Thoracic aorta (tissue), 2 donors: Measurements from ENCODE around the gene EPM2AIP1. TPM values are rescaled to one million over a fixed set of nuclear protein-coding genes. Genes with fewer than 3 reads are reported as not detected.
"Not testable (repeated sequence)": the region's sequence is repeated elsewhere in the genome, so short reads cannot be mapped to it uniquely, and the experiment has no call there.

ENCODE experiments used
- ATAC-seq: fragments of 150-250 bp; one replicate; pipeline ENCODE4 v1.8.0; 2017; ENCODE audit warnings: low read depth; ENCODE audit not compliant: insufficient number of reproducible peaks, low FRiP score
- DNase-seq: peaks from one replicate; pipeline ENCODE4 v3.0.0-alpha.2; 2020; ENCODE audit warnings: low spot score
- H3K27ac ChIP-seq, 2 donors: fragments of 200-600 bp; sonication (generic); 1 replicate in 1 of 2; 2 replicates in 1 of 2; pipeline ENCODE4 v1.5.1; 2016; ENCODE audit warnings: mild to moderate bottlenecking in 2 of 2, moderate library complexity in 2 of 2
- H3K27me3 ChIP-seq: fragments of 200-600 bp; sonication (generic); replicated peaks from 2 replicates; pipeline ENCODE4 v1.6.0; 2016; ENCODE audit warnings: mild to moderate bottlenecking; ENCODE audit not compliant: insufficient read depth
- H3K36me3 ChIP-seq: fragments of 200-600 bp; sonication (generic); one replicate; pipeline ENCODE4 v1.5.1; 2016
- H3K4me1 ChIP-seq, 2 donors: fragments of 200-600 bp; sonication (generic); 1 replicate in 1 of 2; 2 replicates in 1 of 2; pipeline versions ENCODE4 v1.5.1 to v1.6.0; 2016; ENCODE audit warnings: low read depth in 2 of 2, mild to moderate bottlenecking in 1 of 2; ENCODE audit not compliant: control insufficient read depth in 1 of 2
- H3K4me3 ChIP-seq: fragments of 200-600 bp; sonication (generic); 2 replicates; pipeline ENCODE4 v1.5.1; 2016; ENCODE audit warnings: mild to moderate bottlenecking
- H3K9me3 ChIP-seq: fragments of 200-600 bp; sonication (generic); 2 replicates; pipeline ENCODE4 v1.5.1; 2016
- total RNA-seq, 2 donors: library from RNA; depleted of rRNA; stranded (reverse); fragments of >200 nt; gene quantifications; one replicate each; pipeline versions ENCODE4 v1.1.0 to v1.2.3, GENCODE V29; 2016
- TF ChIP-seq, protein P1 (sequence below): fragments of 200-600 bp; sonication (generic); IDR thresholded peaks from one replicate; pipeline ENCODE4 v1.5.1; 2019; ENCODE audit warnings: antibody characterized with exemption

EPM2AIP1 gene
- 10 to 100 TPM; 11.2 to 32.6 TPM for total RNA-seq

DNA sequence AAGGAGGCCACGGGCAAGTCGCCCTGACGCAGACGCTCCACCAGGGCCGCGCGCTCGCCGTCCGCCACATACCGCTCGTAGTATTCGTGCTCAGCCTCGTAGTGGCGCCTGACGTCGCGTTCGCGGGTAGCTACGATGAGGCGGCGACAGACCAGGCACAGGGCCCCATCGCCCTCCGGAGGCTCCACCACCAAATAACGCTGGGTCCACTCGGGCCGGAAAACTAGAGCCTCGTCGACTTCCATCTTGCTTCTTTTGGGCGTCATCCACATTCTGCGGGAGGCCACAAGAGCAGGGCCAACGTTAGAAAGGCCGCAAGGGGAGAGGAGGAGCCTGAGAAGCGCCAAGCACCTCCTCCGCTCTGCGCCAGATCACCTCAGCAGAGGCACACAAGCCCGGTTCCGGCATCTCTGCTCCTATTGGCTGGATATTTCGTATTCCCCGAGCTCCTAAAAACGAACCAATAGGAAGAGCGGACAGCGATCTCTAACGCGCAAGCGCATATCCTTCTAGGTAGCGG, at the start of gene EPM2AIP1:
Gene EPM2AIP1 (minus strand): TSS at position 326 of the 520 bp plus-strand sequence. CDS start 54 bp downstream, at position 272.
- peak; percentile 27 for ATAC-seq
- Histone ChIP-seq H3K27ac (peak within 1 kb of the TSS; percentile 98), H3K4me3 (peak within 1 kb of the TSS; percentile 90), H3K9me3 (no peaks in the 10 kb centered on the region), H3K27me3 (no peaks in the 10 kb centered on the region), H3K36me3 (peaks cover 4% of the 10 kb centered on the region), H3K4me1 (peaks cover 34 to 59% of the 10 kb centered on the region in 2 donors)
- TF ChIP-seq, protein P1, sequence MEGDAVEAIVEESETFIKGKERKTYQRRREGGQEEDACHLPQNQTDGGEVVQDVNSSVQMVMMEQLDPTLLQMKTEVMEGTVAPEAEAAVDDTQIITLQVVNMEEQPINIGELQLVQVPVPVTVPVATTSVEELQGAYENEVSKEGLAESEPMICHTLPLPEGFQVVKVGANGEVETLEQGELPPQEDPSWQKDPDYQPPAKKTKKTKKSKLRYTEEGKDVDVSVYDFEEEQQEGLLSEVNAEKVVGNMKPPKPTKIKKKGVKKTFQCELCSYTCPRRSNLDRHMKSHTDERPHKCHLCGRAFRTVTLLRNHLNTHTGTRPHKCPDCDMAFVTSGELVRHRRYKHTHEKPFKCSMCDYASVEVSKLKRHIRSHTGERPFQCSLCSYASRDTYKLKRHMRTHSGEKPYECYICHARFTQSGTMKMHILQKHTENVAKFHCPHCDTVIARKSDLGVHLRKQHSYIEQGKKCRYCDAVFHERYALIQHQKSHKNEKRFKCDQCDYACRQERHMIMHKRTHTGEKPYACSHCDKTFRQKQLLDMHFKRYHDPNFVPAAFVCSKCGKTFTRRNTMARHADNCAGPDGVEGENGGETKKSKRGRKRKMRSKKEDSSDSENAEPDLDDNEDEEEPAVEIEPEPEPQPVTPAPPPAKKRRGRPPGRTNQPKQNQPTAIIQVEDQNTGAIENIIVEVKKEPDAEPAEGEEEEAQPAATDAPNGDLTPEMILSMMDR, result peak; percentile 47
- DNase-seq, result no peak

GRCh38 chr3:37042712-37043111, 49.8 kb upstream of the EPM2AIP1 start:
- Histone ChIP-seq H3K4me1 (peaks cover 0 to 33% of the 10 kb centered on the region in 2 donors), H3K36me3 (peaks cover 20% of the 10 kb centered on the region), H3K27ac (peak overlapping the region; percentile 46 to 62)
- H3K27me3 ChIP-seq, ATAC-seq, DNase-seq, H3K9me3 ChIP-seq, H3K4me3 ChIP-seq: not testable (repeated sequence)

DNA sequence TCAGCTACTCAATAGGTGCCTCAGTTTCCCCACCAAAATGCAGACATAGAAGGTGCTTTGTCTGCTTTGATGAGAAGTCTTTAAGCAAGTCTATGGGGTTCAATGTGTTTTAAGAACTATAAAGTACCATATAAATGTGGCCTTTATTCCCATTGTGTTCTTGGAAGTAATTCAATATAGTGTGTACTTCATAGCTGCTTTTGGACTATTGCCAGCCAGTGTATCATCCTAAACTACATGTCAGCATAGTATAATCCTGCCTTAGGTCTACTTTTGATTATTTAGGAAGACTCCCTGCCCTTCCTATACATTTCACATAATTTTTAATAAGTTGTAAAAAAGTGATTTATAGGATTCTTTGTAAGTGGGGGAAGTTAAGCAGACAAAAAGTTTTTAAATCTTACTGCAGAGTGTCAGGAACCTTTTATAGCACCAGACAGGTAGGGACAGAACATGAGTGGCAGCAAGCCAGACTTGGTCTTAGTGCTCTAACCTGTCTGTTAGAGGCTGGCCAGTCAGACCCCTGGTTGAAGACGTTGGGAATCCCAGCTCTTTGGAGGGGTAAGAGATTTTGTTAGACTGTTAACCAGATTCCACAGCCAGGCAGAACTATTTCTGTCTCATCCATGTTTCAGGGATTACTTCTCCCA, 48.7 kb upstream of the EPM2AIP1 start:
- TF ChIP-seq, protein P1, result no peak
- Histone ChIP-seq H3K9me3 (no peaks in the 10 kb centered on the region), H3K36me3 (peaks cover 10% of the 10 kb centered on the region), H3K4me1 (peaks cover 0 to 33% of the 10 kb centered on the region in 2 donors), H3K27ac (peak overlapping the region in 1 of 2 donors; percentile 62), H3K4me3 (no peak overlapping the region), H3K27me3 (no peaks in the 10 kb centered on the region)
- ATAC-seq (no peak), DNase-seq (no peak)

- ATAC-seq (no peak), DNase-seq (no peak)
- Histone ChIP-seq H3K36me3 (peaks cover 3% of the 10 kb centered on the region), H3K9me3 (no peaks in the 10 kb centered on the region), H3K27me3 (no peaks in the 10 kb centered on the region), H3K4me3 (no peak overlapping the region), H3K4me1 (peaks cover 0 to 33% of the 10 kb centered on the region in 2 donors), H3K27ac (no peak overlapping the region)
- TF ChIP-seq, protein P1, result no peak
These were observed 47.3 kb upstream of the EPM2AIP1 start for GRCh38 chr3:37040231-37040630.

GRCh38 chr3:37039161-37039846, 46.4 kb upstream of the EPM2AIP1 start:
- no peaks in the 10 kb centered on the region for H3K9me3 ChIP-seq
- DNase-seq, result no peak
- TF ChIP-seq, protein P1, result no peak
- peaks cover under 1% of the 10 kb centered on the region for H3K36me3 ChIP-seq
- peaks cover 0 to 33% of the 10 kb centered on the region in 2 donors for H3K4me1 ChIP-seq
- no peaks in the 10 kb centered on the region for H3K27me3 ChIP-seq
- ATAC-seq, result no peak
- H3K27ac ChIP-seq, result no peak overlapping the region
- H3K4me3 ChIP-seq, result no peak overlapping the region
